WERI-Rb-1 (cell line): ENCODE measurements around the gene PAQR7.

Source experiments
- DNase-seq: peaks from one replicate; pipeline ENCODE4 v3.0.0-alpha.2; 2020
- H3K27ac ChIP-seq: fragments of 250-450 bp; sonication (Bioruptor Pico); 2 replicates; pipeline ENCODE4 v1.5.1; 2020; ENCODE audit warnings: mild to moderate bottlenecking, moderate library complexity
- H3K27me3 ChIP-seq: fragments of 250-450 bp; sonication (Bioruptor Pico); 2 replicates; pipeline ENCODE4 v1.5.1; 2021; ENCODE audit warnings: mild to moderate bottlenecking, low read depth, moderate library complexity; ENCODE audit not compliant: insufficient read depth, severe bottlenecking
- H3K36me3 ChIP-seq: fragments of 250-450 bp; sonication (Bioruptor Pico); 2 replicates; pipeline ENCODE4 v1.5.1; 2020; ENCODE audit warnings: mild to moderate bottlenecking, moderate library complexity
- H3K4me3 ChIP-seq: 2 replicates; pipeline ENCODE4 v1.5.1; 2011; ENCODE audit warnings: low read depth, mild to moderate bottlenecking, control low read depth, low read length
- H3K9me3 ChIP-seq: fragments of 250-450 bp; sonication (Bioruptor Pico); 2 replicates; pipeline ENCODE4 v1.5.1; 2021; ENCODE audit warnings: mild to moderate bottlenecking, moderate library complexity; ENCODE audit not compliant: severe bottlenecking
- TF ChIP-seq, protein P1 (sequence below): IDR thresholded peaks from 2 replicates; pipeline ENCODE4 v1.5.1; 2011; ENCODE audit warnings: low read depth, mild to moderate bottlenecking, control low read depth, inconsistent platforms, low read length

Gene PAQR7

DNA sequence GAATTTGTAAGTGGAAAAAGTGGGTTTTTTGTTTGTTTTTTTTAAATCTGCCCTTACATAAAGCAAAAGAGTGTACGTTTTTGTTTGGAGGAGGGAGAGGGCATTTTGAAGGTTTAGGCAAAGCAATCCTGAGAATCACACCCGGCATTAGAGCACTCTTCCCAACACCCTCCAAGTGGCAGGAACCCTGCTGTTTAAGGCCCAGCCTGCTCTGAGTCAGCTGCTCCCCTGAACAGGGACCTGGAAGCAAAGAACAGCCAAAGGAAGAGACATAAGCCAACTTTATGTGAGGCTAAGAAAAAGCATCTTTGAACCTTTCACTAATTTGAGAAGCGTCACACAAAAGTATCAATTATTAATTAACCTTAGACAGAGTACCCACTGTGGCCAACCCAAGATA lies 38.8 kb downstream of the PAQR7 start:
- no peak for DNase-seq
- peaks cover 51% of the 10 kb centered on the region for H3K36me3 ChIP-seq
- TF ChIP-seq, protein P1, sequence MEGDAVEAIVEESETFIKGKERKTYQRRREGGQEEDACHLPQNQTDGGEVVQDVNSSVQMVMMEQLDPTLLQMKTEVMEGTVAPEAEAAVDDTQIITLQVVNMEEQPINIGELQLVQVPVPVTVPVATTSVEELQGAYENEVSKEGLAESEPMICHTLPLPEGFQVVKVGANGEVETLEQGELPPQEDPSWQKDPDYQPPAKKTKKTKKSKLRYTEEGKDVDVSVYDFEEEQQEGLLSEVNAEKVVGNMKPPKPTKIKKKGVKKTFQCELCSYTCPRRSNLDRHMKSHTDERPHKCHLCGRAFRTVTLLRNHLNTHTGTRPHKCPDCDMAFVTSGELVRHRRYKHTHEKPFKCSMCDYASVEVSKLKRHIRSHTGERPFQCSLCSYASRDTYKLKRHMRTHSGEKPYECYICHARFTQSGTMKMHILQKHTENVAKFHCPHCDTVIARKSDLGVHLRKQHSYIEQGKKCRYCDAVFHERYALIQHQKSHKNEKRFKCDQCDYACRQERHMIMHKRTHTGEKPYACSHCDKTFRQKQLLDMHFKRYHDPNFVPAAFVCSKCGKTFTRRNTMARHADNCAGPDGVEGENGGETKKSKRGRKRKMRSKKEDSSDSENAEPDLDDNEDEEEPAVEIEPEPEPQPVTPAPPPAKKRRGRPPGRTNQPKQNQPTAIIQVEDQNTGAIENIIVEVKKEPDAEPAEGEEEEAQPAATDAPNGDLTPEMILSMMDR: no peak
- H3K9me3 ChIP-seq: no peaks in the 10 kb centered on the region
- no peak overlapping the region for H3K27ac ChIP-seq
- H3K27me3 ChIP-seq: no peaks in the 10 kb centered on the region
- H3K4me3 ChIP-seq: no peak overlapping the region

DNA sequence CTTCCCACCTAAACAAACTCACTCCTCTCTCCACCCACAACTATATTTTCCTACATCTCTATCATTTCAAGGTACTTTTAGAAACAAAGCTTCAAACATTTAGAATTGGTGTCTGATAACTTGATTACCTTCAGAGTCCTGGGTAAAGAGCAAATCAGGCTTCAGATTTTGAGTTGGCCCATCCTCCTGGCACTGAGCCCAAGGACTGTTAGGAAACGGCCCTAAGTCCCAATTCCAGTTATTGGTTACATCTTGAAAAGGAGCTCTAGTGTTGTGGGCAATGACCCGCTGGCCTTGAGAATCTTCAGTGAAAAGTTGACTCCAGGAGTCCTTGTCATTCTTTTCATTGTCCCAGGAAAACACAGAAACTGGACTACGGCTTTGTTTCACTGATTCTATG lies 40.6 kb downstream of the PAQR7 start:
- no peak overlapping the region for H3K27ac ChIP-seq
- H3K4me3 ChIP-seq: no peak overlapping the region
- DNase-seq: no peak
- no peaks in the 10 kb centered on the region for H3K27me3 ChIP-seq
- TF ChIP-seq, protein P1: no peak
- no peaks in the 10 kb centered on the region for H3K9me3 ChIP-seq
- H3K36me3 ChIP-seq: peaks cover 69% of the 10 kb centered on the region

DNA sequence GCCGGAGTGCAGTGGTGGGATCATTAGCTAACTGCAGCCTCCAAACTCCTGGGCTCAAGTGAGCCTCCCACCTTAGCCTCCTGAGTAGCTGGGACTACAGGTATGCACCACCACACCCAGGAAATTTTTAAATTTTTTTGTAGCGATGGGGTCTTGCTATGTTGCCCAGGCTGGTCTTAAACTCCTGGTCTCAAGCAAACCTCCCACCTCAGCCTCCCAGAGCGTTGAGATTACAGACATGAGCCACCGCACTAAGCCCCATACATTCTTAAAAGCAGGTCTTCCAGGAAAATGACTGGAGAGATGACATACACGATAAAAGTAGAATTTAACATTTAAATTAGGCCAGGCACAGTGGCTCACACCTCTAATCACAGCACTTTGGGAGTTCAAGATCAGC lies 42.4 kb downstream of the PAQR7 start:
- H3K36me3 ChIP-seq: peaks cover 87% of the 10 kb centered on the region
- H3K9me3 ChIP-seq: no peaks in the 10 kb centered on the region

DNA sequence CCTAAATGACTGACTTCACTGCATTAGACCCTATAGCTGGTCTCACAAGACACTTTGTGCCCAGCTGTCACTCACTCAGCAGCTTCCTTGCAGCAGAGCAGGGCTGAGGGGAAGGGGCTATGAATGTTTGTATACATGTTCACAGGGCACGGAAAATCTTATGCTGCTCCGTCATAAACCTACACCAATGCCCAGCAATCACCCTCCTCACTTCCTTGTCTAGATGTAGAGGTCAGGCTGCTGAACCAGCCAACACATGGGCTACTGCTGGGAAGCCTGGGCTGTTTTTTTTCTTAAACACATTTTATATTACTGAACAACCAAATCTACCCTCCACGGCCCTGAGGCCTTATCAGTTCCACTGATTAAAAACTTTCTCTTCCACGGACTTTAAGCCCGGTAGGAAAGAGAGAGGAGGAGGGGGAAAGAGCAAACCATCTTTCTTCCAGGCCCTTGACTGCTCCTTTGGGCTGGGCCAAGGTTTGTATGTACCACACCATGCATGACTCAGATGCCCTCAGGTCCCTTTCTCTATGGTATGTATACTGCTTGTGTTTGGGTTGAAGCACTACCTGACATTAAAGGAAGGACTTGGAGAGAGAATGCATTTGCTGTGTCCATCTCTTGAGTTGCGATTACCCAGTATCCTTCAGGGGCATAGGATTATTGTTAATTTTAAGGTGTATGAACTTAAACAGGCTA lies 43.0 kb downstream of the PAQR7 start:
- Histone ChIP-seq H3K27ac (no peak overlapping the region), H3K36me3 (peaks cover 93% of the 10 kb centered on the region), H3K27me3 (no peaks in the 10 kb centered on the region), H3K4me3 (no peak overlapping the region), H3K9me3 (no peaks in the 10 kb centered on the region)
- no peak for DNase-seq
- TF ChIP-seq, protein P1: no peak

More for the DNA sequence above, 42.4 kb downstream of the PAQR7 start:
- no peak for DNase-seq
- TF ChIP-seq, protein P1: no peak
- Histone ChIP-seq H3K27me3 (no peaks in the 10 kb centered on the region), H3K4me3 (no peak overlapping the region), H3K27ac (no peak overlapping the region)

- DNase-seq: no peak
- no peak overlapping the region for H3K27ac ChIP-seq
- no peaks in the 10 kb centered on the region for H3K27me3 ChIP-seq
- TF ChIP-seq, protein P1: no peak
- no peaks in the 10 kb centered on the region for H3K9me3 ChIP-seq
- peaks cover 96% of the 10 kb centered on the region for H3K36me3 ChIP-seq
- no peak overlapping the region for H3K4me3 ChIP-seq
These were observed 43.8 kb downstream of the PAQR7 start for GRCh38 chr1:25831569-25832196.
